GM21576 (cell line): ENCODE data around the gene CES1.
A peak's percentile ranks its signal among the peaks of the same experiment; 100 is the strongest.
"Not testable (repeated sequence)": the region's sequence is repeated elsewhere in the genome, so short reads cannot be mapped to it uniquely, and the experiment has no call there.

Source experiments
- ATAC-seq: cut with Tn5 transposase; IDR thresholded peaks from one replicate; pipeline ENCODE4 v1.9.1; 2021; ENCODE audit warnings: mild to moderate bottlenecking, moderate library complexity; ENCODE audit not compliant: unreplicated experiment

Gene CES1

GRCh38 chr16:55832773-55833691 lies at the start of gene CES1:
TSS of gene CES1 (minus strand) at chr16:55833096. CDS start at chr16:55833055, 41 bp downstream.
- ATAC-seq: no peak

GRCh38 chr16:55876854-55877253 lies 44.0 kb upstream of the CES1 start:
- no peak for ATAC-seq

GRCh38 chr16:55875273-55875672 lies 42.4 kb upstream of the CES1 start, which contains the start of gene CES5A:
TSS of gene CES5A (minus strand) at chr16:55875373. CDS start at chr16:55875221, 152 bp downstream.
- ATAC-seq: no peak

GRCh38 chr16:55873122-55873521 lies 40.2 kb upstream of the CES1 start:
- ATAC-seq: no peak

- ATAC-seq: no peak
These were observed 39.2 kb upstream of the CES1 start for GRCh38 chr16:55872130-55872529.

GRCh38 chr16:55871411-55872038 lies 38.6 kb upstream of the CES1 start:
- ATAC-seq: no peak

- ATAC-seq: no peak
These were observed 36.1 kb upstream of the CES1 start for GRCh38 chr16:55868980-55869379.

- no peak for ATAC-seq
These were observed 35.2 kb upstream of the CES1 start for GRCh38 chr16:55868137-55868536.

- ATAC-seq: no peak
These were observed 28.4 kb upstream of the CES1 start for GRCh38 chr16:55861288-55861687.

GRCh38 chr16:55857650-55858049 lies 24.8 kb upstream of the CES1 start:
- ATAC-seq: not testable (repeated sequence)

GRCh38 chr16:55856950-55857349 lies 24.1 kb upstream of the CES1 start:
- ATAC-seq: no peak

GRCh38 chr16:55853114-55853513 lies 20.2 kb upstream of the CES1 start:
- no peak for ATAC-seq

- no peak for ATAC-seq
These were observed 16.6 kb upstream of the CES1 start for GRCh38 chr16:55849536-55849935.

- no peak for ATAC-seq
These were observed 13.9 kb upstream of the CES1 start for GRCh38 chr16:55846598-55847346.

GRCh38 chr16:55843105-55843395 lies 10.2 kb upstream of the CES1 start:
- no peak for ATAC-seq

GRCh38 chr16:55842369-55843104 lies 9.6 kb upstream of the CES1 start:
- ATAC-seq: no peak

- no peak for ATAC-seq
These were observed 6.2 kb upstream of the CES1 start for GRCh38 chr16:55839115-55839514.

GRCh38 chr16:55836158-55836611 lies 3.3 kb upstream of the CES1 start:
- ATAC-seq: no peak

- ATAC-seq: no peak
These were observed 2.7 kb upstream of the CES1 start for GRCh38 chr16:55835581-55835980.

- not testable (repeated sequence) for ATAC-seq
These were observed 2.3 kb upstream of the CES1 start for GRCh38 chr16:55835173-55835572.

GRCh38 chr16:55834049-55834448 lies 1.2 kb upstream of the CES1 start:
- ATAC-seq: peak; percentile 68
